SW 1271 (cell line): Measurements from ENCODE around the gene HHATL.

Experiments
- DNase-seq, 2 experiments: peaks; one replicate each; lab custom pipeline; 2025; lab: John Stamatoyannopoulos, UW

Gene HHATL

GRCh38 chr3:42683875-42684598 lies 18.6 kb downstream of the HHATL start:
- peak; percentile 74 to 86 for DNase-seq

GRCh38 chr3:42682301-42683070 lies 20.1 kb downstream of the HHATL start:
- DNase-seq, result no peak

GRCh38 chr3:42681361-42682038 lies 21.1 kb downstream of the HHATL start:
- no peak for DNase-seq

- DNase-seq, result no peak
Observed at GRCh38 chr3:42680806-42681205, 21.8 kb downstream of the HHATL start.

- DNase-seq, result no peak
Observed at GRCh38 chr3:42680271-42680670, 22.3 kb downstream of the HHATL start.

GRCh38 chr3:42678447-42678846 lies 24.2 kb downstream of the HHATL start:
- no peak for DNase-seq

- no peak for DNase-seq
Observed at GRCh38 chr3:42675909-42676308, 26.7 kb downstream of the HHATL start.

- no peak for DNase-seq
Observed at GRCh38 chr3:42674146-42674545, 28.5 kb downstream of the HHATL start.

GRCh38 chr3:42673082-42673481 lies 29.5 kb downstream of the HHATL start:
- no peak for DNase-seq

- DNase-seq, result no peak
Observed at GRCh38 chr3:42672515-42672914, 30.1 kb downstream of the HHATL start.

GRCh38 chr3:42670670-42671069 lies 31.9 kb downstream of the HHATL start:
- DNase-seq, result no peak

GRCh38 chr3:42670051-42670576 lies 32.5 kb downstream of the HHATL start:
- no peak for DNase-seq

- no peak for DNase-seq
Observed at GRCh38 chr3:42668793-42669217, 33.8 kb downstream of the HHATL start.

GRCh38 chr3:42668413-42668760 lies 34.2 kb downstream of the HHATL start:
- no peak for DNase-seq

- DNase-seq, result no peak
Observed at GRCh38 chr3:42667523-42668412, 34.8 kb downstream of the HHATL start.

GRCh38 chr3:42667096-42667522 lies 35.5 kb downstream of the HHATL start:
- no peak for DNase-seq

GRCh38 chr3:42666577-42666998 lies 36.0 kb downstream of the HHATL start:
- DNase-seq, result no peak

- DNase-seq, result no peak
Observed at GRCh38 chr3:42666022-42666421, 36.6 kb downstream of the HHATL start.

GRCh38 chr3:42665050-42665878 lies 37.3 kb downstream of the HHATL start:
- DNase-seq, result no peak

GRCh38 chr3:42664438-42664803 lies 38.2 kb downstream of the HHATL start:
- no peak for DNase-seq
